Prostate gland (tissue), 2 donors: ENCODE results near the gene NRXN2. TPM values are rescaled to one million over a fixed set of nuclear protein-coding genes. Genes with fewer than 3 reads are reported as not detected.

ENCODE experiments used
- DNase-seq: peaks from one replicate; pipeline ENCODE4 v3.0.0-alpha.2; 2019; ENCODE audit warnings: low spot score
- H3K27ac ChIP-seq, 2 donors: fragments of 200-600 bp; sonication (generic); 2 replicates each; pipeline ENCODE4 v1.5.1; 2017 to 2019
- H3K27me3 ChIP-seq: fragments of 200-600 bp; sonication (generic); replicated peaks from 2 replicates; pipeline ENCODE4 v1.5.1; 2019; ENCODE audit not compliant: insufficient read depth
- H3K36me3 ChIP-seq, 2 donors: fragments of 200-600 bp; sonication (generic); 1 replicate in 1 of 2; 2 replicates in 1 of 2; pipeline versions ENCODE4 v1.5.1 to v1.8.1; 2017 to 2019
- H3K4me1 ChIP-seq: fragments of 200-600 bp; sonication (generic); replicated peaks from 2 replicates; pipeline ENCODE4 v1.5.1; 2019
- H3K4me3 ChIP-seq, 2 donors: fragments of 200-600 bp; sonication (generic); 2 replicates each; pipeline ENCODE4 v1.5.1; 2017 to 2019
- H3K9me3 ChIP-seq: fragments of 200-600 bp; sonication (generic); 2 replicates; pipeline ENCODE4 v1.5.1; 2017
- POLR2A ChIP-seq: fragments of 450-650 bp; IDR thresholded peaks from one replicate; pipeline ENCODE4 v1.6.1; 2016; ENCODE audit warnings: antibody characterized with exemption, mild to moderate bottlenecking
- POLR2AphosphoS5 ChIP-seq: sonication (generic); formaldehyde crosslinking; IDR thresholded peaks from one replicate; pipeline ENCODE4 v1.6.1; 2017; ENCODE audit warnings: antibody characterized with exemption
- WGBS: methylation state at CpG from one replicate; pipeline ENCODE4 v1.1.5; 2018; 5-methylcytosine and 5-hydroxymethylcytosine counted together
- intact Hi-C: fragments of 100-400 bp; cut with DNase I; formaldehyde crosslinking; loops from one replicate; pipeline ENCODE4 v1.14.2; 2022
- total RNA-seq, 2 donors: library from RNA; depleted of rRNA; stranded (reverse); fragments of >200 nt; gene quantifications; one replicate each; pipeline ENCODE4 v1.1.0, GENCODE V29; 2016
- TF ChIP-seq, protein P1 (sequence below), 4 experiments: fragments of 200-600 bp in 2 of 4; fragments of 450-650 bp in 2 of 4; sonication (generic) in 2 of 4; IDR thresholded peaks; 1 replicate in 3 of 4; 2 replicates in 1 of 4; pipeline ENCODE4 v1.5.1; 2016 to 2019; ENCODE audit warnings: antibody characterized with exemption in 4 of 4, mild to moderate bottlenecking in 2 of 4, moderate library complexity in 2 of 4

NRXN2 gene
- total RNA-seq, 2 donors from 2014 or later = 0.46 to 26.8 TPM

DNA sequence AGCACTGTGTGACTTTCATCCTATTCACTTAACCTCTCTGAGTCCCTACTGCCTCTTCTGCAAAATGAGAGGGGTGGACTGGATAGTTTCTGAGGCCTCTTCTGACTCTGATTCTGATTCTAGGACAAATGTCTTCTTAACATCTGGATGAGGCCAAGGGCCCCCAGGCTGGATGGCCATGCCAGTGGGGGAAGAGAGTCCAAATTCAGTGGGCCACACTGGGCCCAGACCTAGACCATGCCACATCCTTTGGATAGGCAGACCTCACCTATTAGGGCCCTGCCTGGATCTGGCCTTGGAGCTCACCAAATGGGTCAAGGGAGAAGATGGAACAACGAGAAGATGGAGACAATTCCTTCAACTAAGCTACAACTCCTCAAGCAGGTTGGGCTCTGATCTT is 24.6 kb downstream of the NRXN2 start:
- WGBS = 94% methylated on average over 1 of the region's 1 CpG
- Histone ChIP-seq H3K4me1 (no peaks in the 10 kb centered on the region), H3K27me3 (no peaks in the 10 kb centered on the region), H3K36me3 (no peaks in the 10 kb centered on the region), H3K27ac (no peak overlapping the region), H3K4me3 (no peak overlapping the region), H3K9me3 (no peaks in the 10 kb centered on the region)
- no peak for DNase-seq
- TF ChIP-seq POLR2A = no peak
- intact Hi-C loops = no loop called here

DNA sequence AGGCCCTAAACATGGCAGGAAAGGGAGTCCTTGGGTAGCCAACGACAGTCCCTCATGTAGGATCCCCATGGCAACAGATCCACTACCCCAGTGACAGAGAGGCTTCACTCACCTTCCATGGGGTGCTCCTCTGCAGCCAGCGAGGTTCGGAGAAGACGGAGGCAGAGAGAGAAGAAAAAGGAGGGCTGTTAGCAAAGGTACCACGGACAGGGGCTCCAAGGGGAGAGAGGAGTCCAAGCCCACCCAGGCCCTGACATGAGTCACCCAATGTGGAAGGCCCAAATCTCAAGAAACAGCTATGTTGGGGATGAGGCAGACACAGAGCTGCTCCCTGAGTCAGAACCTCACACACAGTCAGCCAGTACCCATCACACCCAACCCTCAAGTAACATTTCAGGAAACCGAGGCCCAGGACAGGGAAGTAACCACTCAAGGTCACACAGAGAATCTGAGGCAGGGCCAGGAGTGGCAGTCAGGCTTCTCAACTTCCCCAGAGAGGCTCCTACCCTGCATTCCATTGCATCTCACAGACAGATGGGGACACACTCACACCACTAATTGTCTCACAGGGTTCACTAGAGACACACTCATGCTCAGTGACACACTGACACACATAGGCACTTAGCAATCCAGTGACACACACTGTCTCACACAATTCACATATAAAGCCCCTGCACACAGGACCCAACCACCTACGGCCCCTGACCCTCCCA is 25.2 kb downstream of the NRXN2 start:
- H3K4me1 ChIP-seq = no peaks in the 10 kb centered on the region
- 79% methylated on average over 7 of the region's 7 CpGs for WGBS

GRCh38 chr11:64696045-64696444 is 27.0 kb downstream of the NRXN2 start:
- intact Hi-C loops = no loop called here
- TF ChIP-seq POLR2A = no peak
- no peak for TF ChIP-seq POLR2AphosphoS5
- TF ChIP-seq, protein P1, sequence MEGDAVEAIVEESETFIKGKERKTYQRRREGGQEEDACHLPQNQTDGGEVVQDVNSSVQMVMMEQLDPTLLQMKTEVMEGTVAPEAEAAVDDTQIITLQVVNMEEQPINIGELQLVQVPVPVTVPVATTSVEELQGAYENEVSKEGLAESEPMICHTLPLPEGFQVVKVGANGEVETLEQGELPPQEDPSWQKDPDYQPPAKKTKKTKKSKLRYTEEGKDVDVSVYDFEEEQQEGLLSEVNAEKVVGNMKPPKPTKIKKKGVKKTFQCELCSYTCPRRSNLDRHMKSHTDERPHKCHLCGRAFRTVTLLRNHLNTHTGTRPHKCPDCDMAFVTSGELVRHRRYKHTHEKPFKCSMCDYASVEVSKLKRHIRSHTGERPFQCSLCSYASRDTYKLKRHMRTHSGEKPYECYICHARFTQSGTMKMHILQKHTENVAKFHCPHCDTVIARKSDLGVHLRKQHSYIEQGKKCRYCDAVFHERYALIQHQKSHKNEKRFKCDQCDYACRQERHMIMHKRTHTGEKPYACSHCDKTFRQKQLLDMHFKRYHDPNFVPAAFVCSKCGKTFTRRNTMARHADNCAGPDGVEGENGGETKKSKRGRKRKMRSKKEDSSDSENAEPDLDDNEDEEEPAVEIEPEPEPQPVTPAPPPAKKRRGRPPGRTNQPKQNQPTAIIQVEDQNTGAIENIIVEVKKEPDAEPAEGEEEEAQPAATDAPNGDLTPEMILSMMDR (IDR thresholded peaks at IDR 0.05) = no peak
- WGBS = 85% methylated on average over 8 of the region's 8 CpGs

More for the DNA sequence above, 25.2 kb downstream of the NRXN2 start:
- Histone ChIP-seq H3K4me3 (no peak overlapping the region), H3K36me3 (no peaks in the 10 kb centered on the region), H3K27ac (no peak overlapping the region), H3K27me3 (no peaks in the 10 kb centered on the region), H3K9me3 (no peaks in the 10 kb centered on the region)
- no peak for DNase-seq
- intact Hi-C loops = no loop called here
- TF ChIP-seq POLR2A = no peak
- no peak for TF ChIP-seq POLR2AphosphoS5
- TF ChIP-seq, protein P1 (IDR thresholded peaks at IDR 0.05) = no peak

GRCh38 chr11:64695548-64695947 is 27.4 kb downstream of the NRXN2 start:
- no peak for DNase-seq
- intact Hi-C loops = no loop called here
- TF ChIP-seq, protein P1 (IDR thresholded peaks at IDR 0.05) = no peak
- TF ChIP-seq POLR2AphosphoS5 = no peak
- TF ChIP-seq POLR2A = no peak
- 90% methylated on average over 5 of the region's 5 CpGs for WGBS
- Histone ChIP-seq H3K27ac (no peak overlapping the region), H3K36me3 (no peaks in the 10 kb centered on the region), H3K27me3 (no peaks in the 10 kb centered on the region), H3K4me1 (no peaks in the 10 kb centered on the region), H3K4me3 (no peak overlapping the region), H3K9me3 (no peaks in the 10 kb centered on the region)

More at GRCh38 chr11:64696045-64696444, 27.0 kb downstream of the NRXN2 start:
- Histone ChIP-seq H3K27ac (no peak overlapping the region), H3K4me1 (no peaks in the 10 kb centered on the region), H3K36me3 (no peaks in the 10 kb centered on the region), H3K27me3 (no peaks in the 10 kb centered on the region), H3K4me3 (no peak overlapping the region), H3K9me3 (no peaks in the 10 kb centered on the region)
- DNase-seq = no peak

DNA sequence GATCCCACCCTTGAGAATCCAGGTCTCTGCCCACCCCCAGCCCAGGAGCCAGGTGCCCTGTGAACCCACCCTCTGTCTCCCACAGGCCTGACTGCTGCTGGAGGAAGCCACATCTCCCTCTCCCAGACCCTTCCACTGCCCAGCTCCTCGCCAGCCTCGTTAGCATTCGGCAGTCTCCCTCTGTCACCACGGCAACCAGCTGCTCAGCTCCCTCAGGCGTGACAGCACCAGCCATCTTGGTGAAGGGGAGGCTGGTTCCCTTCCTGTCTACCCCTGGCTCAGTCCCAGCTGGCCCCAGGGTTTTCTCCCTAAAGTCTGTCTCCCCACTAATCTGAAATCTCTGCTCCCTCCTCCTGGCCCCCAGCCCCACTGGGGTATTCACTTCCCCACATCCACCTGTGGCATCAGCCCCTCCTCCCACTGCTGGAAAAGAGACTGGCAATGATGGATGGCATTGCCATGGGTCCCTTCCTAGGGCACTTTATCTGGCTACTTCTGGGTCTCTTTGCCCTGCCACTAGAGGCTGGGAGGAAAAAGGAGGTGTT is 28.1 kb downstream of the NRXN2 start:
- Histone ChIP-seq H3K9me3 (no peaks in the 10 kb centered on the region), H3K27me3 (no peaks in the 10 kb centered on the region), H3K4me3 (no peak overlapping the region), H3K27ac (no peak overlapping the region), H3K4me1 (no peaks in the 10 kb centered on the region), H3K36me3 (no peaks in the 10 kb centered on the region)
- DNase-seq = no peak
- TF ChIP-seq POLR2A (no peak), POLR2AphosphoS5 (no peak)
- TF ChIP-seq, protein P1 (IDR thresholded peaks at IDR 0.05) = no peak
- intact Hi-C loops = no loop called here
- WGBS = 45% methylated on average over 5 of the region's 5 CpGs
